ENCODE measurements around the gene KANK3.
A peak's percentile ranks its signal among the peaks of the same experiment; 100 is the strongest.
"Not testable (repeated sequence)": the region's sequence is repeated elsewhere in the genome, so short reads cannot be mapped to it uniquely, and the experiment has no call there.

The KANK3 gene

GRCh38 chr19:8370176-8371010, 27.3 kb upstream of the KANK3 start:
- no peak for DNase-seq

- peak; percentile 75 for DNase-seq
These were observed 24.4 kb upstream of the KANK3 start for GRCh38 chr19:8367327-8368001.

- no peak for DNase-seq
These were observed 23.9 kb upstream of the KANK3 start for GRCh38 chr19:8366961-8367326.

- DNase-seq: no peak
These were observed 23.1 kb upstream of the KANK3 start for GRCh38 chr19:8366121-8366581.

GRCh38 chr19:8363803-8364771, 21.0 kb upstream of the KANK3 start, which contains the start of gene ANGPTL4:
ANGPTL4 (plus strand) TSS chr19:8364155; CDS start chr19:8364322, 167 bp downstream.
- DNase-seq: peak; percentile 76

- DNase-seq: peak; percentile 86
These were observed 19.1 kb upstream of the KANK3 start for GRCh38 chr19:8361921-8362793.

- no peak for DNase-seq
These were observed 17.1 kb upstream of the KANK3 start for GRCh38 chr19:8360196-8360595.

GRCh38 chr19:8358948-8359347, 15.9 kb upstream of the KANK3 start:
- no peak for DNase-seq

GRCh38 chr19:8357007-8357521, 14.0 kb upstream of the KANK3 start:
- no peak for DNase-seq

GRCh38 chr19:8355631-8356402, 12.8 kb upstream of the KANK3 start:
- peak; percentile 62 for DNase-seq

GRCh38 chr19:8352845-8353244, 9.8 kb upstream of the KANK3 start:
- not testable (repeated sequence) for DNase-seq

GRCh38 chr19:8352134-8352827, 9.2 kb upstream of the KANK3 start:
- DNase-seq: no peak

GRCh38 chr19:8349629-8350372, 6.7 kb upstream of the KANK3 start:
- DNase-seq: not testable (repeated sequence)

GRCh38 chr19:8343483-8343844, 402 bp upstream of the KANK3 start:
- DNase-seq: no peak

- no peak for DNase-seq
These were observed 762 bp downstream of the KANK3 start for GRCh38 chr19:8342316-8342683.

GRCh38 chr19:8341504-8341903, 1.6 kb downstream of the KANK3 start:
- DNase-seq: not testable (repeated sequence)

- DNase-seq: no peak
These were observed 2.5 kb downstream of the KANK3 start for GRCh38 chr19:8340341-8341096.

GRCh38 chr19:8338835-8339234, 4.2 kb downstream of the KANK3 start:
- no peak for DNase-seq

- no peak for DNase-seq
These were observed 5.3 kb downstream of the KANK3 start for GRCh38 chr19:8337728-8338127.
